ENCODE data around the gene WDR74. TPM values are rescaled to one million over a fixed set of nuclear protein-coding genes. Genes with fewer than 3 reads are reported as not detected.

WDR74 gene
- total and polyA plus RNA-seq, 9 donors, result 25.1 to 70.6 (median 53.3) TPM

DNA sequence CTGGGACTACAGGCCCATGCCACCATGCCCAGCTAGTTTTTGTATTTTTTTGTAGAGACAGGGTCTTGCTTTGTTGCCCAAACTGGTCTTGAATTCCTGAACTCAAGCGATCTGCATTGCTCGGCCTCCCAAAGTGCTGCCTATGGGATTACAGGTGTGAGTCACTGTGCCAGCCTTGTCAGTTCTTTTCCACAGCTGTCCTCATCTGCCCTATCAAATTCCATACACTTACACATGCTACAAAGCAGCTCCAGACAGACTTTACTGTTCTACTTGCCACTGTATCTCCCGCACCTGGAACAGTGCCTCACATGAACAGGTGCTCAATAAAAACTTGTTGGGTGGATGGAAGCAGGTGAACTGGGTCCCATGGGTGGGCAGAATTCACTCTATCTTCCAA is 15.7 kb downstream of the WDR74 start:
- Histone ChIP-seq H3K27ac (no peak overlapping the region), H3K9me3 (no peaks in the 10 kb centered on the region), H3K36me3 (no peaks in the 10 kb centered on the region), H3K27me3 (no peaks in the 10 kb centered on the region), H3K4me1 (ENCODE audit: insufficient read depth) (no peaks in the 10 kb centered on the region), H3K4me3 (no peak overlapping the region)
- 87 to 91% (median 89%) methylated on average over 3 of the region's 3 CpGs for WGBS, 3 donors
- TF ChIP-seq, protein P1, sequence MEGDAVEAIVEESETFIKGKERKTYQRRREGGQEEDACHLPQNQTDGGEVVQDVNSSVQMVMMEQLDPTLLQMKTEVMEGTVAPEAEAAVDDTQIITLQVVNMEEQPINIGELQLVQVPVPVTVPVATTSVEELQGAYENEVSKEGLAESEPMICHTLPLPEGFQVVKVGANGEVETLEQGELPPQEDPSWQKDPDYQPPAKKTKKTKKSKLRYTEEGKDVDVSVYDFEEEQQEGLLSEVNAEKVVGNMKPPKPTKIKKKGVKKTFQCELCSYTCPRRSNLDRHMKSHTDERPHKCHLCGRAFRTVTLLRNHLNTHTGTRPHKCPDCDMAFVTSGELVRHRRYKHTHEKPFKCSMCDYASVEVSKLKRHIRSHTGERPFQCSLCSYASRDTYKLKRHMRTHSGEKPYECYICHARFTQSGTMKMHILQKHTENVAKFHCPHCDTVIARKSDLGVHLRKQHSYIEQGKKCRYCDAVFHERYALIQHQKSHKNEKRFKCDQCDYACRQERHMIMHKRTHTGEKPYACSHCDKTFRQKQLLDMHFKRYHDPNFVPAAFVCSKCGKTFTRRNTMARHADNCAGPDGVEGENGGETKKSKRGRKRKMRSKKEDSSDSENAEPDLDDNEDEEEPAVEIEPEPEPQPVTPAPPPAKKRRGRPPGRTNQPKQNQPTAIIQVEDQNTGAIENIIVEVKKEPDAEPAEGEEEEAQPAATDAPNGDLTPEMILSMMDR (IDR thresholded peaks at IDR 0.05), result no peak
- TF ChIP-seq EP300 (IDR thresholded peaks at IDR 0.05) (no peak), POLR2A (IDR thresholded peaks at IDR 0.05) (no peak)
- no peak for DNase-seq
- intact Hi-C loops (cut with DNase I), result no loop called here

- H3K27me3 ChIP-seq, result no peaks in the 10 kb centered on the region
- no peak for DNase-seq
- H3K4me3 ChIP-seq, result no peak overlapping the region
- TF ChIP-seq, protein P1 (IDR thresholded peaks at IDR 0.05), result no peak
- TF ChIP-seq EP300 (IDR thresholded peaks at IDR 0.05), result no peak
- TF ChIP-seq POLR2A (IDR thresholded peaks at IDR 0.05), result no peak
- 90 to 98% (median 93%) methylated on average over 4 of the region's 4 CpGs for WGBS, 3 donors
- no peaks in the 10 kb centered on the region for H3K9me3 ChIP-seq
- no peak overlapping the region for H3K27ac ChIP-seq
- no peaks in the 10 kb centered on the region for H3K4me1 ChIP-seq (ENCODE audit: insufficient read depth)
- intact Hi-C loops (cut with DNase I), result no loop called here
- no peaks in the 10 kb centered on the region for H3K36me3 ChIP-seq
Observed at GRCh38 chr11:62817129-62817528, 22.3 kb downstream of the WDR74 start.

GRCh38 chr11:62816557-62816956 is 22.8 kb downstream of the WDR74 start:
- intact Hi-C loops (cut with DNase I), result no loop called here
- Histone ChIP-seq H3K27ac (no peak overlapping the region), H3K9me3 (no peaks in the 10 kb centered on the region), H3K36me3 (no peaks in the 10 kb centered on the region), H3K27me3 (no peaks in the 10 kb centered on the region), H3K4me1 (ENCODE audit: insufficient read depth) (no peaks in the 10 kb centered on the region), H3K4me3 (no peak overlapping the region)
- DNase-seq, result no peak
- 83 to 94% (median 89%) methylated on average over 8 of the region's 8 CpGs for WGBS, 3 donors
- TF ChIP-seq EP300 (IDR thresholded peaks at IDR 0.05), result no peak
- TF ChIP-seq POLR2A (IDR thresholded peaks at IDR 0.05), result no peak
- TF ChIP-seq, protein P1 (IDR thresholded peaks at IDR 0.05), result no peak

DNA sequence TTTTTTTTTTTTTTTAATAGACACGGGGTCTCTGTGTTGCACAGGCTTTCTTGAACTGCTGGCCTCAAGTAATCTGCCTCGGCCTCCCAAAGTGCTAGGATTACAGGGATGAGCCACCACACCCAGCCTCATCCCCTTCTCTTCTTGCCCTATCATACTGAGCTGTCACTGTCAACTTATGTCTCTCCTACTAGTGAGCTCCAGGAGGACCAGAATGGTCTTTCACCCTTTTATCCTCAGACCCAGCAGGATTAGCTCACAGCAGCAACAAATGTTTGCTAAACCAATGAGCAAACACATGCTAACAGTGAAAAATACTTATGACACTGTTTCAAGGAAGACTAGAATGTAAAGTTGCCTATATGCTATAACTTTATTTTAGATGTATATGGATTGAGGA is 27.7 kb downstream of the WDR74 start:
- Histone ChIP-seq H3K9me3 (no peaks in the 10 kb centered on the region), H3K27me3 (no peaks in the 10 kb centered on the region), H3K4me3 (no peak overlapping the region), H3K36me3 (no peaks in the 10 kb centered on the region), H3K27ac (no peak overlapping the region), H3K4me1 (ENCODE audit: insufficient read depth) (no peaks in the 10 kb centered on the region)
- DNase-seq, result no peak
- 41 to 79% (median 59%) methylated on average over 2 of the region's 2 CpGs for WGBS, 3 donors
- TF ChIP-seq POLR2A (IDR thresholded peaks at IDR 0.05), result no peak
- TF ChIP-seq EP300 (IDR thresholded peaks at IDR 0.05), result no peak
- intact Hi-C loops (cut with DNase I), result no loop called here

DNA sequence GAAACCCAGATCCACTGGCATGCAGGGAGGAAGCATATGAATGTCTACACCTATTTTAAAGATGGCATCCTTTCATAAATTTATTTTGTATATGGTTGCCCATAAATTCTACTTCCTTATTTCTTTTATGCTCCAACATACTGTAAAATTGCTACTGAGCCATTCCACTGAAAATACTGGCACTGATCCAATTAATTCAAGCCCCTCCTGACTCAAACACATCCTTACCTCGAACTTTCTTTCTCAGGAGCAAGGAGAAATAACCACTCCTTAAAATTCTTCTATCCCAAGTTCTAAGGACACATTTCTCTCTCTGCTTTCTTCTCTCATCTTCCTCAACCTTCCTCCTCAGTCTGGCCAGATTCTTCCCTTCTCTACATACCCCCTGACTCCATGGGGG is 28.6 kb downstream of the WDR74 start:
- H3K27me3 ChIP-seq, result no peaks in the 10 kb centered on the region
- WGBS, 3 donors, result 3 to 18% (median 8%) methylated on average over 1 of the region's 1 CpG

More for the DNA sequence above, 28.6 kb downstream of the WDR74 start:
- TF ChIP-seq, protein P1 (IDR thresholded peaks at IDR 0.05), result no peak
- TF ChIP-seq POLR2A (IDR thresholded peaks at IDR 0.05) (no peak), EP300 (IDR thresholded peaks at IDR 0.05) (no peak)
- no peaks in the 10 kb centered on the region for H3K9me3 ChIP-seq
- no peaks in the 10 kb centered on the region for H3K4me1 ChIP-seq (ENCODE audit: insufficient read depth)
- DNase-seq, result no peak
- H3K27ac ChIP-seq, result no peak overlapping the region
- no peak overlapping the region for H3K4me3 ChIP-seq
- H3K36me3 ChIP-seq, result no peaks in the 10 kb centered on the region
- intact Hi-C loops (cut with DNase I), result no loop called here

Data from ovary (tissue), 9 donors.